IMR-90 (cell line): ENCODE results near the gene BMPER. TPM values are rescaled to one million over a fixed set of nuclear protein-coding genes. Genes with fewer than 3 reads are reported as not detected.

Experiments
- ATAC-seq: fragments of 200-7000 bp; cut with Tn5 transposase; 2 replicates; pipeline ENCODE4 v1.9.1; 2020; ENCODE audit warnings: low read depth, mild to moderate bottlenecking, moderate library complexity
- BruUV-seq: library from RNA; stranded (reverse); fragments of 400-500 nt; replicated peaks from 2 replicates; lab custom pipeline; 2021; lab: Mats Ljungman, UMichigan
- CTCF ChIA-PET: fragments of 300-600 bp; formaldehyde crosslinking; extraction: SDS; loops from one replicate; lab custom pipeline; 2021; ENCODE audit warnings: antibody characterized with exemption; lab: Yijun Ruan, JAX
- POLR2A ChIA-PET: fragments of 300-600 bp; sonication (Branson Sonifier 250); formaldehyde crosslinking; loops from one replicate; lab custom pipeline; 2022; ENCODE audit warnings: antibody characterized with exemption; ENCODE audit not compliant: unreplicated experiment; lab: Charles Lee
- DNase-seq: peaks from one replicate; pipeline ENCODE4 v3.0.0; 2013
- H2AFZ ChIP-seq: replicated peaks from 2 replicates; pipeline ENCODE3; 2013; ENCODE audit warnings: low read length, mild to moderate bottlenecking; ENCODE audit not compliant: poor library complexity
- H2AK5ac ChIP-seq: 2 replicates; pipeline ENCODE4 v1.6.1; 2013; ENCODE audit warnings: low read depth, low read length, inconsistent platforms
- H2AK9ac ChIP-seq: replicated peaks from 2 replicates; pipeline ENCODE3; 2013; ENCODE audit warnings: mild to moderate bottlenecking, low read depth, low read length, moderate library complexity; ENCODE audit not compliant: poor library complexity
- H2BK120ac ChIP-seq: 2 replicates; pipeline ENCODE4 v1.6.1; 2013; ENCODE audit warnings: low read depth, low read length, inconsistent platforms
- H2BK15ac ChIP-seq: 3 replicates; pipeline ENCODE4 v1.6.1; 2013; ENCODE audit warnings: low read depth, low read length, inconsistent platforms
- H2BK20ac ChIP-seq: 2 replicates; pipeline ENCODE4 v1.6.1; 2013; ENCODE audit warnings: low read depth, mild to moderate bottlenecking, inconsistent platforms, low read length, moderate library complexity
- H2BK5ac ChIP-seq: 2 replicates; pipeline ENCODE4 v1.6.1; 2013; ENCODE audit warnings: mild to moderate bottlenecking, low read depth, low read length, inconsistent platforms; ENCODE audit not compliant: poor library complexity, severe bottlenecking
- H3K14ac ChIP-seq: replicated peaks from 2 replicates; pipeline ENCODE4 v1.6.1; 2013; ENCODE audit warnings: low read depth, low read length, inconsistent platforms
- H3K18ac ChIP-seq: 2 replicates; pipeline ENCODE4 v1.6.1; 2013; ENCODE audit warnings: low read depth, low read length, control low read depth
- H3K23ac ChIP-seq: 2 replicates; pipeline ENCODE4 v1.6.1; 2013; ENCODE audit warnings: low read depth, low read length, inconsistent platforms
- H3K27ac ChIP-seq: 2 replicates; pipeline ENCODE4 v1.5.1; 2013; ENCODE audit warnings: mild to moderate bottlenecking, control low read depth, low read length; ENCODE audit not compliant: insufficient read depth
- H3K27me3 ChIP-seq: 2 replicates; pipeline ENCODE4 v1.6.1; 2013; ENCODE audit warnings: low read length; ENCODE audit not compliant: control insufficient read depth, insufficient read depth
- H3K36me3 ChIP-seq: 2 replicates; pipeline ENCODE4 v1.6.1; 2013; ENCODE audit warnings: low read length, mixed read lengths; ENCODE audit not compliant: control insufficient read depth, insufficient read depth
- H3K4ac ChIP-seq: 2 replicates; pipeline ENCODE4 v1.6.1; 2013; ENCODE audit warnings: low read depth, low read length, inconsistent platforms
- H3K4me1 ChIP-seq: 2 replicates; pipeline ENCODE4 v1.6.1; 2013; ENCODE audit warnings: low read length, mixed read lengths; ENCODE audit not compliant: control insufficient read depth, insufficient read depth
- H3K4me2 ChIP-seq: 2 replicates; pipeline ENCODE4 v1.6.1; 2013; ENCODE audit warnings: low read depth, mild to moderate bottlenecking, control low read depth, low read length, moderate library complexity
- H3K4me3 ChIP-seq: 2 replicates; pipeline ENCODE4 v1.5.1; 2013; ENCODE audit warnings: low read depth, mild to moderate bottlenecking, control low read depth, low read length, moderate library complexity; ENCODE audit not compliant: insufficient read depth
- H3K56ac ChIP-seq: 2 replicates; pipeline ENCODE4 v1.6.1; 2013; ENCODE audit warnings: low read length, inconsistent platforms; ENCODE audit not compliant: insufficient read depth; ENCODE audit errors: extremely low read depth
- H3K79me1 ChIP-seq, 2 experiments: 2 replicates each; pipeline ENCODE4 v1.6.1; 2013; ENCODE audit warnings: low read length in 2 of 2, inconsistent platforms in 1 of 2, low read depth in 1 of 2
- H3K9ac ChIP-seq: 2 replicates; pipeline ENCODE4 v1.6.1; 2013; ENCODE audit warnings: low read depth, low read length, control low read depth
- H3K9me1 ChIP-seq: 2 replicates; pipeline ENCODE4 v1.6.1; 2013; ENCODE audit warnings: low read length, inconsistent platforms; ENCODE audit not compliant: insufficient read depth
- H3K9me3 ChIP-seq: 2 replicates; pipeline ENCODE4 v1.6.1; 2013; ENCODE audit warnings: low read length; ENCODE audit not compliant: control insufficient read depth, insufficient read depth
- H4K20me1 ChIP-seq: 2 replicates; pipeline ENCODE4 v1.6.1; 2013; ENCODE audit warnings: low read length, inconsistent platforms; ENCODE audit not compliant: insufficient read depth
- H4K5ac ChIP-seq: 2 replicates; pipeline ENCODE4 v1.6.1; 2013; ENCODE audit warnings: mild to moderate bottlenecking, low read depth, low read length, control low read depth
- H4K8ac ChIP-seq, 2 experiments: 2 replicates each; pipeline ENCODE4 v1.6.1; 2013; ENCODE audit warnings: low read depth in 2 of 2, low read length in 2 of 2, control low read depth in 1 of 2, inconsistent platforms in 1 of 2
- H4K91ac ChIP-seq: 2 replicates; pipeline ENCODE4 v1.6.1; 2013; ENCODE audit warnings: low read depth, low read length, inconsistent platforms; ENCODE audit not compliant: insufficient read depth
- CEBPB ChIP-seq: IDR thresholded peaks from 2 replicates; pipeline ENCODE4 v1.6.1; 2012; ENCODE audit warnings: low read depth, low read length, improper control_type of control experiment
- CHD1 ChIP-seq: IDR thresholded peaks from 2 replicates; pipeline ENCODE4 v1.6.1; 2012; ENCODE audit warnings: low read depth, low read length, improper control_type of control experiment
- ELK1 ChIP-seq: fragments of 150-350 bp; IDR thresholded peaks from 2 replicates; pipeline ENCODE4 v1.6.1; 2016; ENCODE audit warnings: low read depth, mild to moderate bottlenecking, low read length, moderate library complexity, borderline replicate concordance
- FOS ChIP-seq: fragments of 150-350 bp; IDR thresholded peaks from 2 replicates; pipeline ENCODE4 v1.6.1; 2016; ENCODE audit warnings: low read depth, low read length
- MAZ ChIP-seq: IDR thresholded peaks from 2 replicates; pipeline ENCODE4 v1.6.1; 2012; ENCODE audit warnings: low read depth, mild to moderate bottlenecking, low read length, improper control_type of control experiment, moderate library complexity, borderline replicate concordance
- MXI1 ChIP-seq: IDR thresholded peaks from 2 replicates; pipeline ENCODE4 v1.6.1; 2012; ENCODE audit warnings: low read depth, mild to moderate bottlenecking, low read length, moderate library complexity, borderline replicate concordance
- NFE2L2 ChIP-seq: fragments of 150-350 bp; IDR thresholded peaks from 2 replicates; pipeline ENCODE4 v1.6.1; 2016; ENCODE audit warnings: low read depth, mild to moderate bottlenecking, low read length
- POLR2A ChIP-seq: IDR thresholded peaks from 2 replicates; pipeline ENCODE4 v1.6.1; 2012; ENCODE audit warnings: mild to moderate bottlenecking, low read depth, low read length
- RAD21 ChIP-seq: IDR thresholded peaks from 2 replicates; pipeline ENCODE4 v1.6.1; 2012; ENCODE audit warnings: low read length, improper control_type of control experiment
- RCOR1 ChIP-seq: IDR thresholded peaks from 2 replicates; pipeline ENCODE4 v1.6.1; 2012; ENCODE audit warnings: mild to moderate bottlenecking, low read length, improper control_type of control experiment; ENCODE audit not compliant: insufficient replicate concordance
- RFX5 ChIP-seq: IDR thresholded peaks from 2 replicates; pipeline ENCODE4 v1.8.0; 2012; ENCODE audit warnings: low read depth, mild to moderate bottlenecking, low read length, moderate library complexity
- SMC3 ChIP-seq: fragments of 150-350 bp; IDR thresholded peaks from 2 replicates; pipeline ENCODE4 v1.6.1; 2016; ENCODE audit warnings: low read depth, mild to moderate bottlenecking, antibody characterized with exemption, low read length, moderate library complexity
- USF2 ChIP-seq: fragments of 150-350 bp; IDR thresholded peaks from 2 replicates; pipeline ENCODE4 v1.6.1; 2017; ENCODE audit warnings: mild to moderate bottlenecking, antibody characterized with exemption, low read length, low read depth
- WGBS, 2 experiments: methylation state at CpG; one replicate each; pipeline versions ENCODE4 v1.1.5 to v1.1.7; 2013; ENCODE audit warnings: missing lambda C conversion rate in 2 of 2; ENCODE audit not compliant: insufficient read length in 1 of 2; ENCODE audit errors: extremely low coverage in 2 of 2; 5-methylcytosine and 5-hydroxymethylcytosine counted together
- dilution Hi-C: fragments of 300-500 bp; cut with HindIII; formaldehyde crosslinking; loops from one replicate; pipeline ENCODE4 v1.14.3; 2018; ENCODE audit warnings: low sequenced_read_pairs; ENCODE audit not compliant: unreplicated experiment
- in situ Hi-C: fragments of 300-500 bp; cut with MboI; formaldehyde crosslinking; loops from 3 replicates; pipeline ENCODE4 v1.14.3; 2019; ENCODE audit warnings: low sequenced_read_pairs, inconsistent platforms, mixed read lengths
- intact Hi-C: fragments of 100-400 bp; cut with micrococcal nuclease; formaldehyde crosslinking; loops from 2 replicates; pipeline ENCODE4 v1.10.0; 2022
- polyA plus RNA-seq, 3 experiments: library from polyadenylated mRNA; depleted of rRNA; stranded (reverse); fragments of >200 nt; gene quantifications; 2 replicates each; pipeline ENCODE4 v1.2.3, GENCODE V29; 2012; ENCODE audit warnings: low replicate concordance in 1 of 3
- total RNA-seq: library from RNA; depleted of rRNA; stranded (reverse); fragments of >200 nt; gene quantifications from 2 replicates; pipeline ENCODE4 v1.2.3, GENCODE V29; 2012

The BMPER gene
- total and polyA plus RNA-seq, 2 of the 4 experiments (the other 2 are of a cell fraction): 6.2 to 7.9 TPM

- no peak for TF ChIP-seq USF2
- peak; percentile 44; the same call in 1 of the 2 replicates for TF ChIP-seq CEBPB
Observed at GRCh38 chr7:34133983-34134782, 228.8 kb downstream of the BMPER start (continued).

- POLR2A ChIA-PET: no interaction called here
- Histone ChIP-seq H2BK5ac (no peak overlapping the region), H3K4me1 (peaks cover 9% of the 10 kb centered on the region; the same call in 1 of the 2 replicates), H3K4me3 (no peak overlapping the region), H2BK15ac (no peak overlapping the region), H3K36me3 (no peaks in the 10 kb centered on the region), H4K91ac (no peak overlapping the region; the same call in 1 of the 2 replicates), H2AK5ac (0 out of 2 replicates have a peak overlapping the region, but pooled peaks have one; percentile 5), H3K4me2 (no peak overlapping the region), H4K20me1 (no peaks in the 10 kb centered on the region), H3K14ac (no peak overlapping the region), H2AK9ac (no peak overlapping the region), H4K5ac (no peak overlapping the region), H3K9ac (no peak overlapping the region), H3K23ac (no peak overlapping the region), H3K4ac (no peak overlapping the region), H3K9me1 (no peaks in the 10 kb centered on the region), H3K56ac (no peak overlapping the region), H4K8ac (no peak overlapping the region; a peak in 1 of 4 replicates), H3K27me3 (no peaks in the 10 kb centered on the region), H2BK120ac (no peak overlapping the region), H3K79me1 (no peaks in the 10 kb centered on the region), H2BK20ac (no peak overlapping the region; the same call in 1 of the 2 replicates), H3K18ac (no peak overlapping the region), H3K27ac (no peak overlapping the region), H2AFZ (no peak overlapping the region), H3K9me3 (no peaks in the 10 kb centered on the region)
- in situ Hi-C loops (loop anchor here (10.0 kb wide), 1 partner anchor 179 kb away; no protein-coding TSS in a partner anchor), intact Hi-C loops (loop anchor here (2.0 to 10.0 kb wide), 3 partner anchors 31 to 687 kb away; no protein-coding TSS in a partner anchor), dilution Hi-C loops (no loop called here)
- BruUV-seq: no TSS peak
- DNase-seq (no peak), ATAC-seq (no peak)
- CTCF ChIA-PET: interaction anchor here (0.7 to 2.6 kb wide), 2 partner anchors 19 to 154 kb away, joined by 4 to 12 read pairs; no protein-coding TSS in a partner anchor
- no CpG with 5 or more reads among the region's 4 CpGs for WGBS, 2 experiments
- TF ChIP-seq CEBPB (no peak), POLR2A (no peak), NFE2L2 (no peak), FOS (no peak), ELK1 (no peak), RCOR1 (no peak), RAD21 (no peak), SMC3 (no peak), CHD1 (no peak), RFX5 (no peak), MAZ (no peak), MXI1 (no peak)
Observed at GRCh38 chr7:34135924-34136323, 230.6 kb downstream of the BMPER start.
